Activated CD4-positive, alpha-beta T cell treated with anti-CD3 and anti-CD28 coated beads for 36 hours (primary cell): ENCODE measurements around the gene GNPAT. TPM values are rescaled to one million over a fixed set of nuclear protein-coding genes. Genes with fewer than 3 reads are reported as not detected.
A peak's percentile ranks its signal among the peaks of the same experiment; 100 is the strongest.

Source experiments
- ATAC-seq: fragments of 200-7000 bp; cut with Tn5 transposase; one replicate; pipeline ENCODE4 v1.10.0; 2021; ENCODE audit warnings: mild to moderate bottlenecking, moderate library complexity
- CTCF ChIA-PET: fragments of 350-600 bp; sonication (Branson Sonifier 250); formaldehyde crosslinking; loops from one replicate; lab custom pipeline; 2021; ENCODE audit warnings: antibody characterized with exemption; lab: Charles Lee
- POLR2A ChIA-PET: fragments of 350-600 bp; sonication (Branson Sonifier 250); formaldehyde crosslinking; loops from one replicate; lab custom pipeline; 2021; ENCODE audit warnings: antibody characterized with exemption, inconsistent platforms; lab: Charles Lee
- DNase-seq: peaks from one replicate; pipeline ENCODE4 v3.0.0-alpha.2; 2020
- H3K27ac Mint-ChIP-seq: one replicate; pipeline ENCODE4 v1.8.0; 2021; ENCODE audit warnings: mixed read lengths
- H3K27me3 Mint-ChIP-seq: one replicate; pipeline ENCODE4 v1.8.0; 2021; ENCODE audit warnings: mixed read lengths
- H3K36me3 Mint-ChIP-seq: one replicate; pipeline ENCODE4 v1.8.0; 2021; ENCODE audit warnings: low read depth, mixed read lengths
- H3K4me1 Mint-ChIP-seq: one replicate; pipeline ENCODE4 v1.8.0; 2021; ENCODE audit warnings: mixed read lengths
- H3K4me3 Mint-ChIP-seq: one replicate; pipeline ENCODE4 v1.8.0; 2021; ENCODE audit warnings: mild to moderate bottlenecking, moderate library complexity, mixed read lengths
- H3K9me3 Mint-ChIP-seq: one replicate; pipeline ENCODE4 v1.8.0; 2021; ENCODE audit warnings: low read depth, mixed read lengths
- intact Hi-C, 2 experiments: fragments of 100-400 bp; cut with DNase I in 1 of 2; cut with micrococcal nuclease in 1 of 2; formaldehyde crosslinking; loops; one replicate each; pipeline versions ENCODE4 v1.14.2 to v1.15.1; 2022 to 2024; cut with DNase I, micrococcal nuclease
- total RNA-seq, 2 experiments: library from RNA; stranded (reverse); gene quantifications; one replicate each; pipeline ENCODE4 v1.2.3, GENCODE V29; 2021

The GNPAT gene
- 10 to 100 TPM; 58.0 to 62.0 TPM for total RNA-seq

GRCh38 chr1:231240883-231241735 lies at the start of gene GNPAT:
Gene GNPAT, plus strand, starts transcription at chr1:231241212. Its CDS starts 167 bp downstream, at chr1:231241379.
- ChIA-PET POLR2A (interaction anchor here (0.5 to 1.2 kb wide), 4 partner anchors 9 to 358 kb away, joined by 3 to 5 read pairs (median 4); partner anchors contain the start of genes EXOC8 and SPRTN), CTCF (interaction anchor here (0.7 to 1.3 kb wide), 7 partner anchors 9 to 581 kb away, joined by 3 to 6 read pairs (median 4); partner anchors contain the start of genes EXOC8 and SPRTN)
- DNase-seq (peak; percentile 94), ATAC-seq (peak; percentile 98)
- peak within 1 kb of the TSS; percentile 98 for H3K4me3 Mint-ChIP-seq
- no peaks in the 10 kb centered on the region for H3K9me3 Mint-ChIP-seq
- H3K4me1 Mint-ChIP-seq: peaks cover 58% of the 10 kb centered on the region
- no peaks in the 10 kb centered on the region for H3K27me3 Mint-ChIP-seq
- intact Hi-C loops: loop anchor here (1.0 to 2.0 kb wide), 10 partner anchors 30 to 599 kb away; partner anchors contain the start of genes ARV1 (in 2 of the 2), COG2 (in 1 of the 2), EGLN1 (in 1 of the 2) and EXOC8 (in 1 of the 2)
- peak within 1 kb of the TSS; percentile 95 for H3K27ac Mint-ChIP-seq
- peaks cover 47% of the 10 kb centered on the region for H3K36me3 Mint-ChIP-seq

DNA sequence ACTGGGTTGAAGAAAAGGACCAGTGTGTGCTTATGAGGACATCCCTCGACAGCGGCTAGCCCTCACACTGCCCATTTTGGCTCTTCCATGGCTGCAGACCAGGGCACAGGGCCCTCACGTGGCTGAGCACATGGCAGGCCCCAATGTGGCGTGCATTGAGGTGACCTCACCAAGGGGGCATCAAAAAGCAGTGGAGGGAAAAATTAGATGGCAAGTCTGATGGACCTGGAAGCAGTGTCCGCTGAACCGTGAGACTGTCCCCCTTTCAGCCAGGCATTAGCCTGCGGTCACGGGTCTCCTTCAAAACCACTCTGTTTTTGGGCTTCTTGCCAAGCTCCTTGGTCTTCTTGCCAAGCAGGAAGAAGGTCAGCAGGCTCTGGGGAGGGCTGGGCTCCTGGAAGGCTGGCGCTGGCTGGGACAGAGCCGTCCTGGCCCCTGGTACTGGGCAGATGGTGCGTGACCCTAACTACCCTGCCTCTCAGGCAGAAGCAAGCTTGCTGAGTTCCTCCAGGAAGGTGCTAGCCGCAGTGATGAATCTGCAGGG lies 48.3 kb upstream of the GNPAT start:
- Mint-ChIP-seq H3K4me3 (no peak overlapping the region), H3K36me3 (no peaks in the 10 kb centered on the region), H3K27ac (no peak overlapping the region), H3K4me1 (no peaks in the 10 kb centered on the region), H3K9me3 (no peaks in the 10 kb centered on the region), H3K27me3 (peaks cover 12% of the 10 kb centered on the region)
- ChIA-PET POLR2A (no interaction called here), CTCF (no interaction called here)
- ATAC-seq: no peak
- intact Hi-C loops: no loop called here
- no peak for DNase-seq

GRCh38 chr1:231193710-231194340 lies 47.2 kb upstream of the GNPAT start:
- Mint-ChIP-seq H3K36me3 (no peaks in the 10 kb centered on the region), H3K27me3 (peaks cover 3% of the 10 kb centered on the region), H3K4me3 (no peak overlapping the region), H3K27ac (no peak overlapping the region), H3K4me1 (no peaks in the 10 kb centered on the region), H3K9me3 (no peaks in the 10 kb centered on the region)
- CTCF ChIA-PET: interaction anchor here (1.0 to 1.4 kb wide), 2 partner anchors 16 to 17 kb away, joined by 3 to 4 read pairs; no protein-coding TSS in a partner anchor
- ATAC-seq: no peak
- intact Hi-C loops: no loop called here
- DNase-seq: no peak
- POLR2A ChIA-PET: no interaction called here

- peaks cover 2% of the 10 kb centered on the region for H3K27me3 Mint-ChIP-seq
- H3K9me3 Mint-ChIP-seq: no peaks in the 10 kb centered on the region
- intact Hi-C loops: no loop called here
- no peaks in the 10 kb centered on the region for H3K36me3 Mint-ChIP-seq
- ATAC-seq (no peak), DNase-seq (no peak)
- no peak overlapping the region for H3K4me3 Mint-ChIP-seq
- POLR2A ChIA-PET: no interaction called here
- no peaks in the 10 kb centered on the region for H3K4me1 Mint-ChIP-seq
- CTCF ChIA-PET: interaction anchor here (1.4 kb wide), 1 partner anchor 16 kb away, joined by 4 read pairs; no protein-coding TSS in a partner anchor
- H3K27ac Mint-ChIP-seq: no peak overlapping the region
These were observed 46.6 kb upstream of the GNPAT start for GRCh38 chr1:231194476-231194842.

- Mint-ChIP-seq H3K27me3 (peaks cover 2% of the 10 kb centered on the region), H3K4me1 (no peaks in the 10 kb centered on the region), H3K36me3 (no peaks in the 10 kb centered on the region), H3K27ac (no peak overlapping the region), H3K9me3 (no peaks in the 10 kb centered on the region), H3K4me3 (no peak overlapping the region)
- DNase-seq (no peak), ATAC-seq (no peak)
- intact Hi-C loops: no loop called here
- POLR2A ChIA-PET: no interaction called here
- CTCF ChIA-PET: interaction anchor here (1.4 kb wide), 1 partner anchor 16 kb away, joined by 4 read pairs; no protein-coding TSS in a partner anchor
These were observed 46.0 kb upstream of the GNPAT start for GRCh38 chr1:231194843-231195516.

DNA sequence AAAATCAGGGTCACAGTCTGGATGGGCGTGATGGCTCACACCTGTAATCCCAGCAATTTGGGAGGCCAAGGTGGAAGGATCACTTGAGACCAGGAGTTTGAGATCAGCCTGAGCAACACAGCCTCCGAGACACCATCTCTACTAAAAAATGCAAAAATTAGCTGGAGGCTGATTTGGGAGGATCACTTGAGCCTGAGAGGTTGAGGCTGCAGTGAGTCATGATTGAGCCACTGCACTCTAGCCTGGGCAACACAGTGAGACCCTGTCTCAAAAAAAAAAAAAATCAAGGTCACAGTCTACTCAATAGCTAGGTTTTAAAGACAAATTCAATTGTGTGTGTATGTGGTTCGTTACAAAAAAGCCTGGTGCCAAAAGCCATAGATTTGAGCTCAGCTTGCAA lies 44.7 kb upstream of the GNPAT start:
- Mint-ChIP-seq H3K27me3 (peaks cover 2% of the 10 kb centered on the region), H3K4me1 (no peaks in the 10 kb centered on the region), H3K27ac (no peak overlapping the region), H3K9me3 (no peaks in the 10 kb centered on the region), H3K4me3 (no peak overlapping the region), H3K36me3 (no peaks in the 10 kb centered on the region)
- ATAC-seq (no peak), DNase-seq (no peak)
- intact Hi-C loops: no loop called here
- ChIA-PET CTCF (interaction anchor here (0.6 to 1.3 kb wide), 2 partner anchors 119 to 399 kb away, joined by 3 read pairs; no protein-coding TSS in a partner anchor), POLR2A (interaction anchor here (0.7 kb wide), 1 partner anchor 614 kb away, joined by 4 read pairs; no protein-coding TSS in a partner anchor)

DNA sequence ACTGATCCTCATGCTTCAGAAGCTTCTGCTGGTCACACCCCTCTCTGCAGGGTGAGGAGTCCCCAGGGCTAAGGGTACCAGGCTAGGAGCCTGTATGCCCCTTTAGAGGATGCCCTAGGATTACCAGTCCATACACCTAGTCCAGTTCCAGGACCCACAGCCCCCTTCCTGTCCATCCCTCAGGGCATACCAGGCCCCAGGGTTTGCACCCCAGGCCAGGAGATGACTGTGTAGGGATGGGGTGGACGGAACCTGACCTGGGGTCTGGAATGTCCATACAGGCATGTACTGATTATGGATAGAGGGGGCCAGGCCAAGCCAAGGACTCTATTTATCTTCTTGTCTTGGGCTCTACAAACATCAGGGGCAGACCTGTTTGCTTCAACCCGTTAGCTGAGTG lies 44.3 kb upstream of the GNPAT start:
- H3K27me3 Mint-ChIP-seq: no peaks in the 10 kb centered on the region
- no peak for ATAC-seq
- POLR2A ChIA-PET: no interaction called here

DNA sequence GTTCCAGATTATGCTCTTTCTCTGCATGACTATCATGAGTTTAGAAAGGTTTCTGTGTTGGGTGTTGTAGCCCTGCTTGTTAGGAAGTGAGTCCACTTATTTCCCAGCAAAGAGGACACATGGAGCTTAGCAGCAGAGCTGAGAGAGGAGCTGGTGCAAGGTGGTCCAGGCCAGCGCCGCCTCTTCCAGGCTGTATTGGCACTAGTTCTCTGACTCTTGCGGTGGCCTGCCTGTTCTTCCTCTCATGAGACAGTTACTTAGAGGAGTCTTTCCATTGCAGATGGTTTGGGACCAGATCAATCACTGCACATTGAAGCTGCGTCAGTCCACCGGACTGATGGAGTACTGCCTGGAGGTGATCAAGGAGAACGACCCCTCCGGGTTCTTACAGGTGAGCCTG lies 41.1 kb upstream of the GNPAT start:
- no peak overlapping the region for H3K4me3 Mint-ChIP-seq
- CTCF ChIA-PET: interaction anchor here (0.6 to 0.7 kb wide), 2 partner anchors 348 to 589 kb away, joined by 3 read pairs; no protein-coding TSS in a partner anchor
- DNase-seq: no peak
- peaks cover 11% of the 10 kb centered on the region for H3K4me1 Mint-ChIP-seq
- no peak for ATAC-seq
- POLR2A ChIA-PET: no interaction called here
- H3K27me3 Mint-ChIP-seq: peaks cover 2% of the 10 kb centered on the region
- no peak overlapping the region for H3K27ac Mint-ChIP-seq
- H3K9me3 Mint-ChIP-seq: no peaks in the 10 kb centered on the region
- intact Hi-C loops: no loop called here
- H3K36me3 Mint-ChIP-seq: no peaks in the 10 kb centered on the region

More for the DNA sequence above, 44.3 kb upstream of the GNPAT start:
- DNase-seq: no peak
- no peak overlapping the region for H3K27ac Mint-ChIP-seq
- intact Hi-C loops: no loop called here
- H3K36me3 Mint-ChIP-seq: no peaks in the 10 kb centered on the region
- CTCF ChIA-PET: interaction anchor here (0.6 to 1.3 kb wide), 2 partner anchors 118 to 399 kb away, joined by 3 read pairs; no protein-coding TSS in a partner anchor
- H3K9me3 Mint-ChIP-seq: no peaks in the 10 kb centered on the region
- peaks cover 1% of the 10 kb centered on the region for H3K4me1 Mint-ChIP-seq
- no peak overlapping the region for H3K4me3 Mint-ChIP-seq

GRCh38 chr1:231200388-231201031 lies 40.5 kb upstream of the GNPAT start:
- Mint-ChIP-seq H3K4me1 (peaks cover 11% of the 10 kb centered on the region), H3K27me3 (peaks cover 2% of the 10 kb centered on the region)
- intact Hi-C loops: no loop called here

DNA sequence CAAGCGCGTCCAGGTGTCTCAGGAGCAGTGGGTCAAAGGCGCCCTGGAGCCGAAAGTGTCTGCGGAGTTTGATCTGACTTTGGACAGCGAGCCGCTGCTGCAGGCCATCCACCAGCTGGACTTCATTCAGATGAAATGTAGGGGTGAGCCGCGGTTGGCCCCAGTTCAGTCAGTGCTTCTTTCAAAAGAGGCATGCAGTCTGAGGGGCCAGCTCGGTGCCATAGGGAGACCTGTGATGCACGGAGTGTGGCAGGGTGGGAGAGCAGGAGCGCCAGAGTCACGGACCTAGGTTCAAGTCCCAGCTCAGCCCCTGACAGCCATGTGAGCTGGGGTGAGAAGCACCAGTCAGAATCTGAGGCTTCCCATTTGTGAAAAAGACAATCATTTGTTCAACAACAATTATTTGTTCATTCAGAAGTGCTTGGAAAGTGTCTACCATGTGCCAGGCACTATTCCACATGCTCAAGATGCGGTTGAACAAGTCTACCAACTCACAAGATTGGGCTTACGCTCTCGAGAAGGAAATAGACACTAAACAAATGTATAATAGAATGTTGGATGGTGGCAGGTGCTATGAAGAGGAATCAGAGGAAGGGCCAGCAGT lies 39.5 kb upstream of the GNPAT start:
- ATAC-seq (no peak), DNase-seq (no peak)
- Mint-ChIP-seq H3K4me3 (no peak overlapping the region), H3K27me3 (peaks cover 2% of the 10 kb centered on the region), H3K36me3 (no peaks in the 10 kb centered on the region), H3K27ac (no peak overlapping the region), H3K9me3 (no peaks in the 10 kb centered on the region), H3K4me1 (peaks cover 11% of the 10 kb centered on the region)
- intact Hi-C loops: no loop called here
- CTCF ChIA-PET: no interaction called here
- POLR2A ChIA-PET: no interaction called here

More at GRCh38 chr1:231200388-231201031, 40.5 kb upstream of the GNPAT start:
- Mint-ChIP-seq H3K27ac (no peak overlapping the region), H3K36me3 (no peaks in the 10 kb centered on the region), H3K9me3 (no peaks in the 10 kb centered on the region), H3K4me3 (no peak overlapping the region)
- POLR2A ChIA-PET: no interaction called here
- ATAC-seq (no peak), DNase-seq (no peak)
- CTCF ChIA-PET: interaction anchor here (0.6 to 0.7 kb wide), 2 partner anchors 347 to 590 kb away, joined by 3 read pairs; no protein-coding TSS in a partner anchor
